GM20000 (cell line): ENCODE measurements around the gene PXDC1.
"Not testable (repeated sequence)": the region's sequence is repeated elsewhere in the genome, so short reads cannot be mapped to it uniquely, and the experiment has no call there.

Experiments
- DNase-seq: peaks from one replicate; pipeline ENCODE4 v3.0.0; 2012; ENCODE audit warnings: low spot score
- CTCF ChIP-seq: IDR thresholded peaks from 2 replicates; pipeline ENCODE4 v1.5.1; 2012; ENCODE audit warnings: mild to moderate bottlenecking, control low read depth; ENCODE audit errors: extremely low read depth, missing control alignments

The PXDC1 gene

GRCh38 chr6:3773678-3774298, 22.3 kb upstream of the PXDC1 start:
- no peak for TF ChIP-seq CTCF
- no peak for DNase-seq

DNA sequence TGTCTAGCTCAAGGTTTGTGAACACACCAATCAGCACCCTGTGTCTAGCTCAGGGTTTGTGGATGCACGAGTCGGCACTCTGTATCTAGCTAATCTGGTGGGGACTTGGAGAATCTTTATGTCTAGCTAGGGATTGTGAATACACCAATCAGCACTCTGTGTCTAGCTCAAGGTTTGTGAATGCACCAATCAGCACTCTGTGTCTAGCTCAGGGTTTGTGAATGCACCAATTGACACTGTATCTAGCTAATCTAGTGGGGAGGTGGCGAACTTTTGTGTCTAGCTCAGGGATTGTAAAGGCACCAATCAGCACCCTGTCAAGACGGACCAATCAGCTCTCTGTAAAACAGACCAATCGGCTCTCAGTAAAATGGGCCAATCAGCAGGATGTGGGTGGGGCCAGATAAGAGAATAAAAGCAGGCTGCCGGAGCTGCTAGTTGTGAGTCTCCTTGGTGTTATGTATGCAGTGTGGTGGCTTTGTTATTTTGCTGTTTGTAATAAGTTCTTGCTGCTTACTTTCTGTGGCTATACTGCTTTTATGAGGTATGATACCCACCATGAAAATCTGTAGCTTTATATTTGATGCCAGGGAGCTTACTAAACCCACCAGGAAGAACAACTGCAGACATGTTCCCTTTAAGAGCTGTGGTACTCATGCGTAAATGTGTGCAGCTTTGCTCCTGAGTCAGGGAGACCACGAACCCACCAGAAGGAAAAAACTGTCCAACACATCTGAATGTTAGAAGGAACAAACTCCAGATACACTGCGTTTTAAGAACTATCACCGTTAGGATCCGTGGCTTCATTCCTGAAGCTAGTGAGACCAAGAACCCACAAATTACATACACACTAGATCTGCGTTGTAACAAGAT, 20.9 kb upstream of the PXDC1 start:
- not testable (repeated sequence) for DNase-seq

DNA sequence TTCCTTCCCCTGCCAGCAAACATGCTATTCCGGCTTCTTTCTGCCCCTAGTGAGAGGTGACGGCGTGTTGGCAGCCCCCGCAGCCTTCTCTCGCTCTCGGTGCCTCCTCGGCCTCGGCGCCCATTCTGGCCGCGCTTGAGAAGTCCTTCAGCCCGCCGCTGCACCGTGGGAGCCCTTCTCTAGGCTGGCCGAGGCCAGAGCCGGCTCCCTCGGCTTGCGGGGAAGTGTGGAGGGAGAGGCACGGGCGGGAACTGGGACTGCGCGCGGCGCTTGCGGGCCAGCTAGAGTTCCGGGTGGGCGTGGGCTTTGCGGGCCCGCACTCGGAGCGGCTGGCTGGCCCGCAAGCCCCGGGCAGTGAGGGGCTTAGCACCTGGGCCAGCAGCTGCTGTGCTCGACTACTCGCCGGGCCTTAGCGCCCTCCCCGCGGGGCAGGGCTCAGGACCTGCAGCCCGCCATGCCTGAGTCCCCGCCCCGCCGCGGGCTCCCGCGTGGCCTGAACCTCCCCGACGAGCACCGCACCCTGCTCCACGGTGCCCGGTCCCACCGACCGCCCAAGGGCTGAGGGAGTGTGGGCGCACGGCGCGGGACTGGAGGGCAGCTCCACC, 20.0 kb upstream of the PXDC1 start:
- no peak for DNase-seq
- no peak for TF ChIP-seq CTCF

GRCh38 chr6:3770023-3770720, 18.7 kb upstream of the PXDC1 start:
- no peak for TF ChIP-seq CTCF
- no peak for DNase-seq

- no peak for TF ChIP-seq CTCF
- no peak for DNase-seq
These were observed 18.1 kb upstream of the PXDC1 start for GRCh38 chr6:3769610-3770009.

DNA sequence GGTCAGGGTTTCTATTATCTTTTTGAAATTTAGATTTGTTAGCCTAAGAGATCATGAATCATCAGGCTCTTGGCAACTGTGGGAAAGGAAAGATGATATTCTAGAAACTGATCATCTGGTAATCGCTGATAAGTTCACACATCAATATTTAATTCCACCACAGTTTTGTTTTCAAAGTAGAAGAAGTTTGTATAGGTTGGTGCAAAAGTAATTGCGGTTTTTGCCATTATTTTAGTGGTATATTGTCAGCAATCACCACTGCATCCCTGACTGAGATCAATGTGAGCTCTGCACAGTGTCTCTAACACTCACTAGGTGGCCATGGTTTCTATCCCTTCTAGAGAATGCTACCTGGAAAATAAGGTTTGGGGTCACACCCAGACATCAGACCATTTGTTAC, 17.0 kb upstream of the PXDC1 start:
- no peak for DNase-seq
- no peak for TF ChIP-seq CTCF

GRCh38 chr6:3767483-3767882, 16.0 kb upstream of the PXDC1 start:
- DNase-seq, result not testable (repeated sequence)

DNA sequence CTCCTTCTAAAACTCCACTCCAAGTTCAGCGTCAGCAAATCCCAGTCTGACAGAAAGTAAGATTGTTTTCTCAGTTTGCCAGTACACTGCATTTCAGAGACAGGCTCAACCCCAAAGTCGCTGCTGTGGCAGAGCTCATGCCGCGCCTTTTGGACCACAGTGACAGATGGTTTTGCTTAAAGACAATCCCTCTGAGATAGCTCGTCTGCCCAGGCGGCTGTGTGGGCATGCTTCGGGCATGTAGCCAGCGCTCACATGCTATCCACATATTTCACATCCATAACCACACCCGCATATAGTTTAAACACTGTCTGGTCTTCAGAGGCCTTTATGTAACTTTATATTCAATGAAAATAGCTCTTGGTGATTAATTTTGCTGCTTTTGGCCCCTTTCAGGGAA, 14.7 kb upstream of the PXDC1 start:
- no peak for TF ChIP-seq CTCF
- DNase-seq, result no peak
